Lower leg skin (tissue), 4 donors: ENCODE results near the gene OR7D4. TPM values are rescaled to one million over a fixed set of nuclear protein-coding genes. Genes with fewer than 3 reads are reported as not detected.

Experiments used
- DNase-seq, 2 donors: peaks; one replicate each; pipeline ENCODE4 v3.0.0-alpha.2; 2019; ENCODE audit warnings: low spot score in 2 of 2
- H3K4me3 ChIP-seq: fragments of 200-600 bp; sonication (generic); 2 replicates; pipeline ENCODE4 v1.5.1; 2017; ENCODE audit warnings: mild to moderate bottlenecking, low read depth; ENCODE audit not compliant: poor library complexity, severe bottlenecking
- POLR2A ChIP-seq, 2 donors: fragments of 450-650 bp; IDR thresholded peaks; one replicate each; pipeline ENCODE4 v1.6.1; 2016 to 2017; ENCODE audit warnings: antibody characterized with exemption in 2 of 2, mild to moderate bottlenecking in 1 of 2, moderate library complexity in 1 of 2
- WGBS, 2 donors: methylation state at CpG; one replicate each; pipeline ENCODE4 v1.1.5; 2018; 5-methylcytosine and 5-hydroxymethylcytosine counted together
- intact Hi-C: fragments of 100-400 bp; cut with DNase I; formaldehyde crosslinking; loops from one replicate; pipeline ENCODE4 v1.15.0; 2023; ENCODE audit warnings: low total_unique reads
- total RNA-seq, 4 donors: library from RNA; depleted of rRNA; stranded (reverse); fragments of >200 nt; gene quantifications; one replicate each; pipeline ENCODE4 v1.1.0, GENCODE V29; 2016
- TF ChIP-seq, protein P1 (sequence below), 3 donors: fragments of 450-650 bp; IDR thresholded peaks; one replicate each; pipeline ENCODE4 v1.5.1; 2016; ENCODE audit warnings: antibody characterized with exemption in 3 of 3, mild to moderate bottlenecking in 3 of 3, moderate library complexity in 2 of 3

OR7D4 gene
- total RNA-seq, 4 donors from 2014 or later: not detected

DNA sequence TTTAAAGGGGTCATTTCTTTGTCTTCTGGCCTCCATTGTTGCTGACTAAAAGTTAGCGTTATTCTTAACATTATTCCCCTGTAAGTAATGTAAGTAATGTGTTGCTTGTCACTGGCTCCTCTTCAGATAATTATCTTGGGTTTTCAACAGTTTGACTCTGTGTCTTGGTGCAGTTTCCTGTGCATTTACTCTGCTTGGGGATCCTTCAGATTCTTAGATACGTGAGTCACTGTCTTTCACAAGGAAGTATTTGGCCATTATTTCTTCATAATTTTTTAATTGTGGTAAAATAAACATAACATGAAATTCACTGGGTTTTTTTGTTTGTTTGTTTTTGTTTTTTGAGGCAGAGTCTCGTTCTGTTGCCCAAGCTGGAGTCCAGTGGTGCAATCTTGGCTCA lies 54.1 kb downstream of the OR7D4 start:
- intact Hi-C loops: no loop called here
- WGBS, 2 donors: 88 to 96% methylated on average over 3 of the region's 3 CpGs

DNA sequence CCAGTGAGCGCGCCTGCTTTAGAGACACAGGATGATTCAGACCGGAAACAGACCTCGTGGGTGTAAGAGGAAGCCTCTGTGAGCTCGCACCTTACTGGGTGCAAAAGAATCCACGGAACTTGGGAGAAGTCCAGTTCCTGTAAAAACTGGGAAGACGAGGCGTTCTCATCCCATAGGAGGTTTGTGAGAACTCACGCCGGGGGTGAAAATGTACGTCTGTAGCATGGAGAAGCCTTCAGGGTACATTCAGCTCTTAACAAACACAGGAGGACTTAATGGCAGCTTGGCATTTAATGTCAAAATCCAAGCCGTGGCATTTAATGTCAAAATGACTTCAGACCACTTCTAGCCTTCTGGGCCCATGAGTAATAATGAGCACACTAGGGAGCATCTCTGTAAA lies 58.0 kb downstream of the OR7D4 start:
- 98 to 99% methylated on average over 12 of the region's 12 CpGs for WGBS, 2 donors
- intact Hi-C loops: no loop called here
- H3K4me3 ChIP-seq: no peak overlapping the region
- DNase-seq: no peak
- TF ChIP-seq, protein P1, sequence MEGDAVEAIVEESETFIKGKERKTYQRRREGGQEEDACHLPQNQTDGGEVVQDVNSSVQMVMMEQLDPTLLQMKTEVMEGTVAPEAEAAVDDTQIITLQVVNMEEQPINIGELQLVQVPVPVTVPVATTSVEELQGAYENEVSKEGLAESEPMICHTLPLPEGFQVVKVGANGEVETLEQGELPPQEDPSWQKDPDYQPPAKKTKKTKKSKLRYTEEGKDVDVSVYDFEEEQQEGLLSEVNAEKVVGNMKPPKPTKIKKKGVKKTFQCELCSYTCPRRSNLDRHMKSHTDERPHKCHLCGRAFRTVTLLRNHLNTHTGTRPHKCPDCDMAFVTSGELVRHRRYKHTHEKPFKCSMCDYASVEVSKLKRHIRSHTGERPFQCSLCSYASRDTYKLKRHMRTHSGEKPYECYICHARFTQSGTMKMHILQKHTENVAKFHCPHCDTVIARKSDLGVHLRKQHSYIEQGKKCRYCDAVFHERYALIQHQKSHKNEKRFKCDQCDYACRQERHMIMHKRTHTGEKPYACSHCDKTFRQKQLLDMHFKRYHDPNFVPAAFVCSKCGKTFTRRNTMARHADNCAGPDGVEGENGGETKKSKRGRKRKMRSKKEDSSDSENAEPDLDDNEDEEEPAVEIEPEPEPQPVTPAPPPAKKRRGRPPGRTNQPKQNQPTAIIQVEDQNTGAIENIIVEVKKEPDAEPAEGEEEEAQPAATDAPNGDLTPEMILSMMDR (IDR thresholded peaks at IDR 0.05): no peak
- TF ChIP-seq POLR2A (IDR thresholded peaks at IDR 0.05): no peak

More for the DNA sequence above, 54.1 kb downstream of the OR7D4 start:
- TF ChIP-seq, protein P1 (IDR thresholded peaks at IDR 0.05): no peak
- H3K4me3 ChIP-seq: no peak overlapping the region
- no peak for DNase-seq

Other genes with a start within 250 kb of the OR7D4 start
- under 1 TPM in 3 of 4 donors, not detected in 1; 0.02 to 0.55 (median 0.04) TPM for gene MUC16, start 209.2 kb downstream of the OR7D4 start, total RNA-seq
- gene OR1M1, start 132.5 kb downstream of the OR7D4 start, total RNA-seq: not detected
- gene OR7G2, start 112.1 kb downstream of the OR7D4 start, total RNA-seq: not detected
- not detected for gene OR7G1, start 103.8 kb downstream of the OR7D4 start, total RNA-seq
- not detected for gene OR7G3, start 92.6 kb downstream of the OR7D4 start, total RNA-seq
- 10 to 100 TPM; 19.4 to 32.4 (median 29.3) TPM for gene ZNF317, start 79.2 kb downstream of the OR7D4 start, total RNA-seq
- not detected for gene OR7D2, start 40.6 kb downstream of the OR7D4 start, total RNA-seq
- not detected for gene OR7E24, start 31.3 kb upstream of the OR7D4 start, total RNA-seq
- 10 to 100 TPM; 12.9 to 19.2 (median 16.1) TPM for gene ZNF699, start 90.2 kb upstream of the OR7D4 start, total RNA-seq
- gene ZNF559, start 104.6 kb upstream of the OR7D4 start, total RNA-seq: 10 to 100 TPM in 2 of 4 donors, 1 to 10 TPM in 2; 3.6 to 12.8 (median 9.2) TPM
- gene ZNF177, start 143.4 kb upstream of the OR7D4 start, total RNA-seq: 1 to 10 TPM in 2 of 4 donors, under 1 TPM in 1, not detected in 1; 0.38 to 1.5 (median 1.1) TPM
- 10 to 100 TPM; 19.1 to 34.4 (median 29.8) TPM for gene ZNF266, start 216.0 kb upstream of the OR7D4 start, total RNA-seq